HG03108 (cell line): Measurements from ENCODE around the gene C9.
"Not testable (repeated sequence)": the region's sequence is repeated elsewhere in the genome, so short reads cannot be mapped to it uniquely, and the experiment has no call there.

Experiments used
- ATAC-seq: cut with Tn5 transposase; IDR thresholded peaks from one replicate; pipeline ENCODE4 v1.9.1; 2021; ENCODE audit warnings: moderate library complexity; ENCODE audit not compliant: unreplicated experiment

Gene C9

GRCh38 chr5:39373791-39374190 lies 9.5 kb upstream of the C9 start:
- ATAC-seq: no peak

GRCh38 chr5:39371367-39371635 lies 7.0 kb upstream of the C9 start:
- no peak for ATAC-seq

GRCh38 chr5:39370555-39371366 lies 6.5 kb upstream of the C9 start:
- ATAC-seq: no peak

- ATAC-seq: no peak
Observed at GRCh38 chr5:39369123-39369815, 5.0 kb upstream of the C9 start.

- no peak for ATAC-seq
Observed at GRCh38 chr5:39368116-39368515, 3.8 kb upstream of the C9 start.

- no peak for ATAC-seq
Observed at GRCh38 chr5:39367711-39368110, 3.4 kb upstream of the C9 start.

GRCh38 chr5:39363217-39363616 lies 1.1 kb downstream of the C9 start:
- no peak for ATAC-seq

- no peak for ATAC-seq
Observed at GRCh38 chr5:39362646-39363045, 1.6 kb downstream of the C9 start.

GRCh38 chr5:39361306-39361705 lies 3.0 kb downstream of the C9 start:
- no peak for ATAC-seq

- no peak for ATAC-seq
Observed at GRCh38 chr5:39360471-39361111, 3.7 kb downstream of the C9 start.

GRCh38 chr5:39356263-39356662 lies 8.0 kb downstream of the C9 start:
- no peak for ATAC-seq

GRCh38 chr5:39355324-39355723 lies 9.0 kb downstream of the C9 start:
- no peak for ATAC-seq

GRCh38 chr5:39353717-39354399 lies 10.4 kb downstream of the C9 start:
- no peak for ATAC-seq

- no peak for ATAC-seq
Observed at GRCh38 chr5:39352951-39353350, 11.3 kb downstream of the C9 start.

GRCh38 chr5:39352170-39352569 lies 12.1 kb downstream of the C9 start:
- no peak for ATAC-seq

- no peak for ATAC-seq
Observed at GRCh38 chr5:39349484-39349883, 14.8 kb downstream of the C9 start.

GRCh38 chr5:39342460-39342859 lies 21.8 kb downstream of the C9 start:
- ATAC-seq: no peak

GRCh38 chr5:39341896-39342295 lies 22.4 kb downstream of the C9 start:
- ATAC-seq: no peak

GRCh38 chr5:39340506-39340905 lies 23.8 kb downstream of the C9 start:
- ATAC-seq: no peak

- no peak for ATAC-seq
Observed at GRCh38 chr5:39337252-39337915, 26.9 kb downstream of the C9 start.

GRCh38 chr5:39334296-39334695 lies 30.0 kb downstream of the C9 start:
- not testable (repeated sequence) for ATAC-seq
